Endometrium (tissue), 2 donors: Measurements from ENCODE around the gene MAML1.

ENCODE experiments used
- FAIRE-seq: peaks from 2 replicates; lab custom pipeline; 2012; peaks lifted over from hg19 to GRCh38; lab: Jason Lieb, UNC
- donor health status: control.
- donor health status: control.

Gene MAML1

DNA sequence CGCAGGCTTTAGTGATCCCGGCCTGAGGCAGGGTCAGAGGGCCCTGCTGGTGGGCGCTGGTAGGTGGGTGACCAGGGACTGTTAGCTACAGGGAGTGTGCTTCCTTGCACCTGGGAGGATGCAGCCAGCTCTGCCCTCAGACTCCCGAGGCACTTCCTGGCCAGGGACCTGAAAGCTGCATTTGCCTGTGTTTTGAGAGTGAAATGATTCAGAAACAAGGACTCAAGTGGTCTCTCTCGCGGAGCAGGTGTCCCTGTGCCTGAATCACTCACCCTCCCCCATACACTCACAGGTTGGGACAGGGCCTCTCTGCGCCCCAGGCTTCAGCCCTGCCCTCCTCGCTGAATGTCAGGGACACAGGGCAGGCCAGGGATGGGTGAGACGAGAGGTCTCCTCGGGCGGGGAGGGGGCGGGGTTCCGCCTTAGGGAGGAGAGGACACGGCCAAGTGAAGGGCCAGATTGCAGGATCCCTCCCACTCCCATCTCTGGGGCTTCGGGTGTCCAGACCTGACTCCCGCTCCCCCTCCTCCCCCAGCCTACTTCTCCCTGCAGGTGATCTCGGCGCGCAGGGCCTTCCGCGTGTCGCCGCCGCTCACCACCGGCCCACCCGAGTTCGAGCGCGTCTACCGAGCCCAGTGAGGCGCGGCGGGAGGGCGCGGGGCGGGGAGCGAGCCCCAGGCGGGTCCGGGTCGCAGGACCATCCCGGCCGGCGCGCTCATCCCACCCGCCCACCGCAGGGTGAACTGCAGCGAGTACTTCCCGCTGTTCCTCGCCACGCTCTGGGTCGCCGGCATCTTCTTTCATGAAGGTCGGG is 62.6 kb downstream of the MAML1 start:
- no peak for FAIRE-seq

GRCh38 chr5:179795863-179796833 is 63.5 kb downstream of the MAML1 start:
- no peak for FAIRE-seq

DNA sequence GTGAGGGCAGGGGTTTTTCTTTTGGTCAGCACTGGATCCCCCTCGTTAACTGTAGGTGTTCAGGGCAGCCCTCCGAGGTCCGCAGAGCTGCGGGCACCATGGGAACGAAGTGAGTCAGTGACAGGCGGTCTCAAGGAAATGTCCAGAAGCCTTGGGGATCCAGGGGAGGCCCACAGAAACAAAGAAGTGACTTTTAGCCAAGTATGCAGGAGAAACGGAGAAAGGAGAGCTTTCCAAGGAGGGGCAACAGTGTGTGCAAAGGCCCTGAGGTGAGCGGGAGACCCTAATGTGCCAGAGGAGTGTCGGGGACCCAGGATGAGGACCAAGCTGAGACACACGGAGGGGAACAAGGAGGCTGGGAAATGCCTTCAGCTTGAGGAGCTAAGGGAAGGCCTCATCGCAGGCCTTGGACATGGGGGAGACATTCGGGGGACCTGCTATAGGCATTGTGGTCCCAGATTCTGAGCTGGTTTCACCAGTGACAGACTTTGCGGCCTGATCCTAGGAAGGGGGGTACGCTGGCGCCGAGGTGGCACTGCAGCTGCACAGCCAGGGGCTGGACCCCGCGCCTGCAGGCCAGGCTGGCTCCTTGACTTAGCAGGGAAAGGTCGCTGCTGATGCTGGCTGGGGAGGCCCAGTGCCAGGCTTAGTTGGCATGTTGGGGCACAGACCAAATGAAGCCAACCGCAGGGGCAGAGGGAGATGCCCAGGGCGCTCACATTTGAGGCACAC is 64.4 kb downstream of the MAML1 start:
- no peak for FAIRE-seq

GRCh38 chr5:179797741-179798140 is 65.1 kb downstream of the MAML1 start:
- FAIRE-seq: no peak

- FAIRE-seq: no peak
These were observed 65.6 kb downstream of the MAML1 start for GRCh38 chr5:179798144-179798770.

DNA sequence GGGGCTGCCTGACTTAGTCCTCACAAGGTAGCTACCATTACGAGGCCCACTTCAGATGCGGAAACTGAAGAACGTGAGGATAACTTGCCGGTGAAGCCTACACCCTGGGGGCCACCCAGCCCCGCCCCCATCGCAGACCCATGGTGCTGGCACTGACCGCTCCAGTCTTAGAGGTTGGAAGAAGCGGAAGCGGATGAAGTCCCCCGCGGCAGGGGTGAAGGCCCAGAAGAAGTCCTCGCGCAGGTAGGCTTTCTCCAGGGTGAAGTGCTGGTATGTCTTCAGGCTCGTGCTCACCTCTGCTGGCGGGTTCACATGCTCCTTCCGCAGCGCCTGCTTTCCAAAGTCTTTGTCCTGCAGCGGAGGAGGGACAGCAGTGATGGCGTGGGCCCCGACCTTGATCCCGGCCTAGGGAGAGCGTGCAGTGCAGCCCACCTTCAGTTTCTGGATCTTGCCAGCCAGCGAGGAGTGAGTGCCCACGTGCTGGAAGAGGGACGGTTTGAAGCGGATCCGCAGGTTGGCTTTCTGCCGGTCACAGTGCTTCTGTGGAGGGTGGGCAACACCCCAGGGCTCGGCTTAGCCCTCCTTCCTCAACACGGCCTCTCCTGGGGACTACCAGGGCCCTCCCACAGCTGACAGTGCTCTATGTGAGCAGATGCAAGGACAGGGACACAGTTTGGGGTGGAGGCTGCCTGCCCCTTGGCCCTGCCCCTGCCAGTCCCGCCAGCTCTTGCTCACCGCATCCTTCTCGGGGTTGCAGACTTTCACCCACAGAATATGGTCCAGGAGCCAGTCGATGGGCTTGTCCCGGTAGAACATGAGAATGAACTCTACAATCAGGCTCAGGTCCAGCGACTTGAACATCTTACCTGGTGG is 66.4 kb downstream of the MAML1 start:
- FAIRE-seq: no peak

DNA sequence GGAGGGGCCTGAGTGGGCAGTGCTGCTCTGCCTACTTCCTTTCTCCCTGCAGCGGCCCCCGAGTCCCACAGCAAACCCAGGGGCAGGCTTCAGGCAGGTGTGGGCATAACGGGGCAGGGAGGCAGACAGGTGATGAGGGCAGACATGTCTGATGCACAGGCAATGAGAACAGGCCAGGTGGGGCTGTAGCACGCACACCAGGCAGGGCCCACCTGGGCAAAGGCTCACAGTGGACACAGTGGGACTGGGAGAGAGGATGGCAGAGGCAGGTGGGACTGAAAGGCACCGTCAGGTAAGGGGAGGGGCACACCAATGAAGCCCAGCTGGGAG is 67.0 kb downstream of the MAML1 start:
- FAIRE-seq: no peak

GRCh38 chr5:179800071-179800695 is 67.6 kb downstream of the MAML1 start:
- no peak for FAIRE-seq

DNA sequence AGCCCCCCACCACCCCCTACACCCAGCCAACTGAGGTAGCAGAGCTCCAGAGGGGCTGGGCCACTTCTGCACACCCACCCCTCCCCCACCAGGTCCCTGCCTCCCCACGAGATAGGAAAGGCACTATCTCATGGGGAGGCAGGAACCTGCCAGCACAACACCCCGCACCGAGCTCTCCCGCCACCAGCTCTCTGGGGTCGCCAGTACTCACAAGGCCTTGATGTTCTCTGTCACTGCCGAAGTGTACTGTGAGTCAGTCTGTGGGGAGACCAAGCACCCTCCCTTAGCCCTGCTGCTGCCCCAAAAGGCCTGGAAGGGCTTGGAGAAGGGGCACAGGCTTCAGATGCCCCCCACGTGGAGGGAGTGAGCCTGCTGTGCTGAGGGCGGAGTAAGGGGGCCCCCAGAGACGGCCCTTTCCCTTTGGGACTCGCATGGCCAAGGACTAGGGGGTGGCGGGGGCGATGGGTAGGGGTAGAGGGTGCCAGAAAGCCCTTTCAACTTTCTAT is 68.1 kb downstream of the MAML1 start:
- no peak for FAIRE-seq

- FAIRE-seq: no peak
These were observed 68.9 kb downstream of the MAML1 start for GRCh38 chr5:179801304-179802206.

- FAIRE-seq: no peak
These were observed 69.7 kb downstream of the MAML1 start for GRCh38 chr5:179802207-179802883.

GRCh38 chr5:179802950-179803562 is 70.4 kb downstream of the MAML1 start:
- FAIRE-seq: no peak

DNA sequence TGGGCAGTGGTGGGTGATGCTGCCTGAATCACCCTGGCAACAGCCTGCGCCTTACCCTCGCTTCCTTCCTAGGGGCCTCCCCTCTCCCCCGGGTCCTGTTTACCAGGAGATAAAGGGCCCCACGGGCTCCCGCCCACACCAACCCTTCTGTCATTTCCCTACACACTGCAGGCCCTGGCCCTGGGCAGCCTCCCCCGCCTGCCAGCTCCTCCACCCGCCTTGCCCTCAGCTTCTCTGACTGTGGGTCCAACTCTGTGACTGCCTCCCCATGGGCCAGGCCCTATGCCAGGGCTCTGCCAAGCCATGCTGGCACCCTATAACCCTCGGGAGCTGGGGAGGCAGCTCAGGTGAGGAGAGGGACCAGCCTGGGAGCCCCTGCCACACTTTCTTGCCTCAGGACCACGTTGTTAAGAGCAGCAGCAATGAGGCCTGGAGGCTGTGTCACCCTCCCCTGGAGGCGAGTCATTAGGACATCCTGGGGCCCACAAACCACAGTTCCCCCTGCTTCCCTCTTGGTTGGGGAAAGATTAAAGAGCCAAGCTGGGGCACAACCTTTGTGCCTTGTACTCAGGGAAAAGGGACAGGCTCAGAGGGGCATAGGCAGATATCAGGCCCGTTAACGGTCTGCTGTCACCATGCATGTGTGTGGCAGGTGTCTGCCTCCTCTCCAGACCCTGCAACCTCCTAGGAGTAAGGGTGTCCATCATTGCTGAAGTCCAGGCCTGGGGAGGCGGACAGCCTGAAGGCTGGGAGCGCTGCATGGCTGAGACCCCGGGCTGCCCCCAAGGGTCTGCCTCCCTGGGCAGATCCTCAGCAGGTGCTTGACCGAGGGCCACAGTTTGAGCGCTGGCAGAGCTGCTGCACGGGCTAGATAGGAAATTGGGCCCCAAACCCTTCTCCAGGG is 71.3 kb downstream of the MAML1 start:
- FAIRE-seq: no peak

DNA sequence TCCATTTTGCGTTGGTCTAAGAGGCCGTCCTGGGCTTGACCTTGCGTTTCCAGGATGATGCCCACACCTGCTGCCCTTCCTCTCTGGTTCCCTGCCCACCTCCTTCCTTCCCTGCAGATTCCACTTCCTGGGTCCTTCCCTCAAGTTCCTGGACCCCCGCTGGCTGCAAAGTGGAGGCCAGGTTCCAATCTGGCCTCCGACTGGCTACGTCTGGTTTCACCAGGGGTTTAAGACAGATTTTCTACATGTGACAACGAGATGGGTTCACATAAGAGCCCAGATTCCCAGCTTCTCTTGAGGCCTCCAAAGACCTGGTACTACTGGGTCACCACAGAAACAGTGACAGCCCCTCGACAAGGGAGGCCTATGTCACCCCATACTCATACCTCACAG is 71.9 kb downstream of the MAML1 start:
- FAIRE-seq: no peak

DNA sequence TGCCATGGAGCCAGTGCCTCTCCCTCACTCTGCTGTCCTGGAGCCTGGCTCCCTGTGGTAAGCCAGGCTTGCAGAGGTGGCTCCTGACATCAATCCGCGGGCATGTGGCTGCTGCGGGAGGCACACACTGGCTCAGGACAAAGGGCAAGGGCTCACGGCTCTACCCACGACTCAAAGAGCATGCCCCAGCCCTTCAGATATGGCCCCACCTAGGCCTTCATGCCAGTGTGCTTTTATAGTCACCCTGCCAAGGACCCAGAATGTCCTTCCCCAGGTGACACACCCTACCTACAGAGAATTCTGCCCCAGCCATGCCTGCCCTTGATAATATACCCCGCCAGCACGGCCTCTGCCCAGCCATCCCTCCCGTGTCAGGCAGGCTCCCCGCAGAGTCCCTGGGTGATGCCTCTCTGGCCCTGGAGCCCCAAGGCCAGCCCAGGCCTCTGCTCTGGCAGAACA is 72.5 kb downstream of the MAML1 start:
- no peak for FAIRE-seq

- FAIRE-seq: no peak
These were observed 73.1 kb downstream of the MAML1 start for GRCh38 chr5:179805529-179806249.
